GF-D8 (cell line): Measurements from ENCODE around the gene FLNC.

Experiments used
- DNase-seq: peaks from one replicate; lab custom pipeline; 2025; lab: John Stamatoyannopoulos, UW

The FLNC gene

DNA sequence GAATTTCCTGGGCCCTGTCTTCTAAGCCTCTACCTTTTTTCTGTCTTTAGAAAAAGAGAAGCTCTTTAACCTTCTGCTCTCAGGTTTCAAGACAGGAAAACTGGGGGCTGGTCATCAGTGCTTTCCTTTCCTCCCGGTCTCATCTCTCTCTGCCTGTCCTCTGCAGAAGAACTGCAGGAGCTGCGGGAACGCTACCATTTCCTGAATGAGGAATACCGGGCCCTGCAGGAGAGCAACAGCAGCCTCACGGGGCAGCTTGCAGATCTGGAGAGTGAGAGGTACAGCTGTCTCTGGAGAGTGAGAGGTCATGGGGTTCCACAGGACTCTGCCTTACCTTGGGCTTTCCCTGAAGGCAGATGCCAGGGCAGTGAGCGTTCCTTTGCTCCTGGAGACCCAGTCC, 25.7 kb upstream of the FLNC start:
- no peak for DNase-seq

DNA sequence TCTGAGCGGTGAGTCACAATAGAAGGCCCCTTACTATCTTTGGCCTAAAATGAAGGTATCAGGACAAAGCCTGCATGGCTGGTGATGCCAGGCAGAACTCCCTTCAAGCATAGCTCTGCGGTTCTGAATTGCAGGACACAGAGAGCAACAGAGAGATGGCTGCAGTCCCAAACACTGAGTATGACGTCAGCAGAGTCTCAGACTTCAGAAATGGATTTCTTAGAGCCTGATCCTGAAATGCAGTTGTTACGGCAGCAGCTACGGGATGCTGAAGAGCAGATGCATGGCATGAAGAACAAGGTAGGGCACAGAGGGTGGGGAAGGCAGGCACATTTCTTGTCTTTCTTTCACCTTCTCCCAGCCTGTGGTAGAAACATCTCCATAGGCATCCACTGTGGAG, 25.0 kb upstream of the FLNC start:
- DNase-seq = no peak

GRCh38 chr7:128807191-128807590, 23.0 kb upstream of the FLNC start:
- DNase-seq = no peak

DNA sequence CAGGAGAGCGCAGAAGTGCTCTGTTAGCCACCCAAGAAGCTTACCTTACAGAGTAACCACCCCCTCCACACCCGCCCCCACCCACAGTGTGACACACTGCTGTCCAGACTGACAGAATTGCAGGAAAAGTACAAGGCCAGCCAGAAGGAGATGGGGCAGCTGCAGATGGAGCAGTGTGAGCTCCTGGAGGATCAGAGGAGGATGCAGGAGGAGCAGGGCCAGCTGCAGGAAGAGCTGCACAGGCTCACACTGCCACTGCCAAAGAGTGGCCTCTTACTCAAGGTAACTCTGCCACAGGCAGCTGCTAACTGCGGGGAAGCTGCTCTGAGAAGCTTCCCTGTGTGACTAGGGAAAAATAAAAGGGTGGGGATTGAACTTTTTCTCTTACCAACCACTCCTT, 20.8 kb upstream of the FLNC start:
- DNase-seq = no peak

DNA sequence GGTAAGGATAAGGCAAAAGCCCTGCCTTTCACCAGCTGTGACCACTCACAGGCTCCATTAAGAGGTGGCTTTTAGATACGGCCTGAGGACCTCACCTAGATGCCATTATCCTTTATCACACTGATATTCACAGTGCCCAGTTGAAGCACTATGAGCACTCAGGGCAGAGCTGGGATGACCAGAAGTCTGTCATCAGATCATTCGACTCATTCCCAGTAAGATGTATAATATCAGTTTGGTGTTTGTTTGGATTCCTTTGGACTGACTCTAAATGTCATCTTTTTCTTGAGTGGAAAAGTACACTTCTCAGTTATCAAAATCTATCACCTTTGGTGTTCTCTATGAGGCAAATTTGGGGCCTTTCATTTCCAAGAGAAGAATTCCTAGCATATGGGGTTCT, 19.7 kb upstream of the FLNC start:
- no peak for DNase-seq

- no peak for DNase-seq
Observed at GRCh38 chr7:128810997-128811396, 19.2 kb upstream of the FLNC start.

DNA sequence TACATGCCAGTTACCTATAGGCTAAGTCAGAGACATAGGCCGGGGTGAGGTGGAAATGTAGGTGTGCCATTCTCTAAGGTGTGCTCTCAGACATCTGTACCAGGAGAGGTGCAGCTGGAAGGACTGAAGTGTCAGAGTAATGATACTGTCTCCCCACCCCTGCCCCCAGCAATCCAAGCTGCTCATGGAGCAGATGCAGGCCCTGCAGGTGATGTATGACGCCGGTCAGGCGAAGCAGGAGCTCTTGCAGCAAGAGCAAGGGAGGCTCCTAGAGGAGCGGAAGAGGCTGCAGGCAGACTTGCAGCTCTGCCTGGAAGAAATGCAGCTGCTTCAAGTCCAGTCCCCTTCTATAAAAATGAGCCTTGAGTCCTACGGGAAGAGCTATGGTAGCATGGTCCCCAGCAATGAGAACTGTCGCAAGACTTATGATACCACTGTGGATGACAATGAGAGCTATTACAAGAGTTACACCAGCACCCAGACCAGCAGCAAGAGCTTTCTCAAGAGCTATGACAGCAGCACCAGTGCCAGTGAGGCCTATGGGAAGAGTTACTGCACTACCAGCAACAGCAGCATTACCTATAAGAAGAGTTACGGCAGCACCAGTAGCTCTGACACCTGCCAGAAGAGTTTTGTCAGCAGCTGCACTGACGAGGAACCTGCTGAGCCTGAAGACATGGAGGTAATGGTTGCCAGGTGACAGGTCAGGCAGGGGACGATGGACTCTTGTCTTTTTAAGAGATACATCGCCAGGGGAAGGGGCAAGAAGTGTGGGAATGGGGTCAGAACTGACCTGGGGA, 18.4 kb upstream of the FLNC start:
- no peak for DNase-seq

DNA sequence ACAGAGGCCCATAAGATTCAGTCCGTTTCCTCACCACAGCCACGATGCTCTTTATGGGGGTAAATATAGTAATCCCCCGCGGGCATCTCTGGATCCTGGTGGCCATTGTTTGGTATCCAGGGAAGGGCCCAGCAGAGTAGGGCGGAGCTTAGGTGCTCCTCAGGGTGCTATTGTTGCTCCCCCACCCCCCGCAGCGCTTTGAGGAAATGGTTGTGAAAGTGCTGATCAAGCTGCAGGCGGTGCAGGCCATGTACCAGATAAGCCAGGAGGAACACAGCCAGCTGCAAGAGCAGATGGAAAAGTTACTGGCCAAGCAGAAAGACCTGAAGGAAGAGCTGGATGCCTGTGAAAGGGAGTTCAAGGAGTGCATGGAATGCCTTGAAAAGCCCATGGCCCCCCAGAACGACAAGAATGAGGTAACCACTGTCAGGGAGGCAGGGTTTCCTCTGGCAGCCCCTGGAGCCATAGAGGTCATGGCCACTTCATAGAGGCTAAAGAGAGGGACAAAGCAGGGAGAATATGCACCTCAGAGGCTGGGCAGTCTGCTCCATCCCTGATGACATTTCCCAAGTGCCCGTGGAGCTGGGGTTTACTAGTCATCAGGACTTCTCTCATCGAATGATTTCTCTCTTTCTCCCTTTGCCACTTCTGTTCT, 17.6 kb upstream of the FLNC start:
- peak; percentile 27 for DNase-seq

- no peak for DNase-seq
Observed at GRCh38 chr7:128814499-128814898, 15.7 kb upstream of the FLNC start.

DNA sequence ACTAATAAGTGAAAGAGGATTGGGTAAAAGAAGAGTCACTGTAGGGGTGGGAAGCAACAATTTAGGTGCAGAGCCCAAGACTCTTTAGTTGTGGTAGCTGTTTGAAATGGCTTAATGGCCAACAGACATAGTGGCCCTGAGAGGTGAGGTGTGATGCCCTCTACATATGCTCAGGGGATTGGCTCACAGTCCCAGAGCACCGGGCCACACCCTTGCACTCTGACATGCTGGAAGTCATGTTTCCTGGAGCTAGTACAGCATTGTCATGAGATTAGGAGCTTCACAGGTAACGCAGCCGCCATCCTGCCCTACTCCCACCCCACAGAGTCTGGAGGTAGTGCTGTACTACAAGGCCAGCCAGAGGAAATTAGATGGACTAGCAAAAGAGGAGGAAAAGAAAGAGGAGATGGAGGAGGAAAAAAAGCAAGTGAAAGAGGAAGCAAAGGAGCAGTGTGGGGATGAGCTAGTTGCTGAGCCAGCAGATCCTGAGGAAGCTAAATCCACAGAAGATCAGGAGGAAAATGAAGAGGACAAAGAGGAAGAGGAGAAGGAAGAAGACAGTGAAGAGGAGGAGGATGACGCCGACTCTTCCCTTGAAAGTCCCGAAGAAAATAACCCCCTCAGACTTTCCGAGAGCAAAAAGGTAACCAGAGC, 14.8 kb upstream of the FLNC start:
- no peak for DNase-seq

GRCh38 chr7:128818694-128819093, 11.5 kb upstream of the FLNC start:
- no peak for DNase-seq

- no peak for DNase-seq
Observed at GRCh38 chr7:128821724-128822123, 8.5 kb upstream of the FLNC start.

DNA sequence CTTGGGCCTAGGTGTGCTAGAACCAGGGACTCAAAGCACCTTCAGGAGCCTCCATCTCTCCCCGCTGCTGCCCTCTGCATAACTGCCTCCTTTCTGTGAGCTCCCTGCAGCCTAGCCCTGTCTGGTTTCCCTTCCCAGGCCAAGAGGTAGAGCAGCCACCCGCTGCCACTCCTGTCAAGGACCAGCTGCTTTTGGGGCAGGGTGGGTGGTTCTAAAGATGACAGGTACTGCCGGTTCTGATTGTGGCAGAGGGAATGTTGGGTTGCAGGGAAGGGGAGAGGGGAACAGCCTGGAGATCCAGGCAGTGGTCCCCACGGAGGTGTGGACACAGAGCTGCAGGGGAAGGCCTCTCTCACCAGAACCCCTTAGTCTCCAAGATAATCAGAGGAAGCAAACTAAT, 3.7 kb upstream of the FLNC start:
- DNase-seq = no peak

GRCh38 chr7:128826916-128827247, 3.3 kb upstream of the FLNC start:
- DNase-seq = no peak

GRCh38 chr7:128827248-128827958, 2.8 kb upstream of the FLNC start:
- no peak for DNase-seq

- DNase-seq = no peak
Observed at GRCh38 chr7:128827971-128828711, 2.1 kb upstream of the FLNC start.

DNA sequence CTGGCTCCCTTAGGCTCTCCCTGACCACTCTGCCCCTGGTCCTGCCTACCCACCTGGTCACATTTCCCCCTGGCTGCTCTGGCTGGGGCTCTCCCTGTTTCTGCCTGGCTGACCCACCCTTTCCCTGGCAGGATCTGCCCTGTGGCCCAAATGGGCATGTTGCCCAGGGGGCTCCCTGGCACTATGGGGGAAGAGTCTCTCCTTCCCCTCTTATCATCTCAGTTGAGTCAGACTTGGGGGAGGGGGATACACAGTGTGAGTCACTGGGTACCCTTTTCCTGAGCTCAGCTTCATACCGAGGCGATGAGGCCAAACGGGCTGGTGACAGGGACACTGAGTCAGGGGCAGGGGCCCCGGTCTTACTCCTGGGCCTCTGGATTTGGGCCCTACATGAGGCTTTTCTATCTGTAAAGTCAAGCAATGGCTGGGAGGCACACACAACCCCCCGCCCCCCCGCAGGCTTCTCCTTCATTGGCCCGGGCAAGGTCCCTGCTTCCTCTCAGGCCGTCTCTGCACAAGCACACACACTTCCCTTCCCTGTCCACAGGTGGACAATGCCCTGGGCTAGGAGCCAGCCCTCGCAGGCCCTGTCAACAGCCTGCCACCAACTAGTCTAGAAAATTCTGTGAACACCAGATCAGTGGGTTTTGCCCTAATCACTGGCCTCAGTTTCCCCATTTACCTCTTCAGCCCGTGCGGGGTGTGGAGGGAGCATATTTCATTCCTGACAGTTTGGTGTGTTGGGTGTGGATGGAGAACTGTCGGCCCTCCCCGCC, 627 bp upstream of the FLNC start:
- no peak for DNase-seq

GRCh38 chr7:128831178-128831993, 1.2 kb downstream of the FLNC start:
- no peak for DNase-seq

- no peak for DNase-seq
Observed at GRCh38 chr7:128831994-128832879, 2.0 kb downstream of the FLNC start.

GRCh38 chr7:128832880-128833147, 2.6 kb downstream of the FLNC start:
- no peak for DNase-seq
